ENCODE data around the gene MBTPS1. TPM values are rescaled to one million over a fixed set of nuclear protein-coding genes. Genes with fewer than 3 reads are reported as not detected.

The MBTPS1 gene
- total and polyA plus RNA-seq, 10 of the 15 experiments (the other 5 are each of a cell fraction or from before 2014, with no cell fraction given) = 1.3 to 43.9 (median 35.2) TPM

GRCh38 chr16:84039696-84040095 lies 77.0 kb downstream of the MBTPS1 start (continued):
- TF ChIP-seq ELK1 (IDR thresholded peaks at IDR 0.05; ENCODE audit: low read depth, low read length) (no peak), STAT1 (conservative IDR thresholded peaks at IDR 0.05) (no peak)

- no TSS peak for BruUV-seq (replicated peaks)
- Histone ChIP-seq H3K9ac (ENCODE audit: control insufficient read depth, insufficient read depth, low read length) (no peak overlapping the region), H3K27me3 (replicated peaks in 1 of 2; ENCODE audit: control insufficient read depth in 2 of 2, insufficient read depth in 2 of 2, low read length in 1 of 2) (no peaks in the 10 kb centered on the region; a peak in 3 of 4 replicates), H3K79me2 (ENCODE audit: control insufficient read depth, insufficient read depth, low read length) (no peaks in the 10 kb centered on the region), H2AFZ (ENCODE audit: control insufficient read depth, low read depth, low read length) (no peak overlapping the region), H3K4me2 (ENCODE audit: control insufficient read depth, insufficient read depth) (no peak overlapping the region), H3K4me1 (ENCODE audit: control insufficient read depth, insufficient read depth, low read length) (no peaks in the 10 kb centered on the region), H3K36me3 (ENCODE audit: control insufficient read depth in 2 of 2, insufficient read depth in 2 of 2, low read length in 1 of 2) (no peaks in the 10 kb centered on the region), H4K20me1 (ENCODE audit: control insufficient read depth, insufficient read depth) (no peaks in the 10 kb centered on the region), H3K9me3 (replicated peaks; ENCODE audit: control insufficient read depth, insufficient read depth, low read length) (no peaks in the 10 kb centered on the region), H3K27ac (ENCODE audit: control insufficient read depth, insufficient read depth) (no peak overlapping the region), H3K4me3 (no peak overlapping the region)
- no peak for FAIRE-seq
- ChIA-PET CTCF (no interaction called here), RAD21 (ENCODE audit: unreplicated experiment) (no interaction called here), SMC1A (ENCODE audit: uncharacterized antibody, unreplicated experiment) (no interaction called here), POLR2A (no interaction called here)
- no peak for DNase-seq (ENCODE audit: low read depth, low spot score)
- intact Hi-C loops (cut with micrococcal nuclease; ENCODE audit: unreplicated experiment) (no loop called here), in situ Hi-C loops (cut with MboI) (no loop called here)
- WGBS (ENCODE audit: insufficient coverage, insufficient replicate concordance, low lambda C conversion rate, missing lambda C conversion rate) = 70% methylated on average over 12 of the region's 12 CpGs
- ATAC-seq = no peak
- no peak for TF ChIP-seq FOS (IDR thresholded peaks at IDR 0.05; ENCODE audit: borderline replicate concordance, extremely low read depth, insufficient read length)
- TF ChIP-seq EGR1 (IDR thresholded peaks at IDR 0.05; ENCODE audit: borderline replicate concordance in 1 of 2, low read depth in 2 of 2, low read length in 2 of 2) = no peak
- no peak for TF ChIP-seq SREBF1 (IDR thresholded peaks at IDR 0.05; ENCODE audit: low read length)
- no peak for TF ChIP-seq ZBTB40 (IDR thresholded peaks at IDR 0.05; ENCODE audit: borderline replicate concordance)
- TF ChIP-seq, protein P1, sequence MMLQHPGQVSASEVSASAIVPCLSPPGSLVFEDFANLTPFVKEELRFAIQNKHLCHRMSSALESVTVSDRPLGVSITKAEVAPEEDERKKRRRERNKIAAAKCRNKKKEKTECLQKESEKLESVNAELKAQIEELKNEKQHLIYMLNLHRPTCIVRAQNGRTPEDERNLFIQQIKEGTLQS (IDR thresholded peaks at IDR 0.05; ENCODE audit: borderline replicate concordance, extremely low read depth, low read depth, low read length) = no peak
- TF ChIP-seq SMAD5 (IDR thresholded peaks at IDR 0.05; ENCODE audit: low read depth) = no peak
- no peak for TF ChIP-seq LARP7 (IDR thresholded peaks at IDR 0.05)
- no peak for TF ChIP-seq RUNX3 (IDR thresholded peaks at IDR 0.05; ENCODE audit: low read length)
- TF ChIP-seq ESRRA (IDR thresholded peaks at IDR 0.05; ENCODE audit: low read length) = no peak
- no peak for TF ChIP-seq CREB1 (IDR thresholded peaks at IDR 0.05; ENCODE audit: low read depth)
- no peak for TF ChIP-seq CBX3 (IDR thresholded peaks at IDR 0.05; ENCODE audit: borderline replicate concordance, low read depth)
- TF ChIP-seq TCF12 (IDR thresholded peaks at IDR 0.05; ENCODE audit: low read depth, low read length) = no peak
- TF ChIP-seq EZH2 (IDR thresholded peaks at IDR 0.05; ENCODE audit: borderline replicate concordance, control insufficient read depth, low read depth, low read length) = no peak
- no peak for TF ChIP-seq ZNF274 (IDR thresholded peaks at IDR 0.05; ENCODE audit: insufficient read depth, insufficient read length)
- no peak for TF ChIP-seq RAD51 (IDR thresholded peaks at IDR 0.05)
- no peak for TF ChIP-seq IKZF2 (IDR thresholded peaks at IDR 0.05)
- no peak for TF ChIP-seq CBFB (IDR thresholded peaks at IDR 0.05; ENCODE audit: low read depth)
Observed at GRCh38 chr16:84038469-84038868, 78.3 kb downstream of the MBTPS1 start.

Measured in GM12878 (cell line).